ENCODE measurements around the gene CELF2. TPM values are rescaled to one million over a fixed set of nuclear protein-coding genes. Genes with fewer than 3 reads are reported as not detected.

CELF2 gene
- total RNA-seq, 1 donor from 2014 or later = 29.3 TPM

DNA sequence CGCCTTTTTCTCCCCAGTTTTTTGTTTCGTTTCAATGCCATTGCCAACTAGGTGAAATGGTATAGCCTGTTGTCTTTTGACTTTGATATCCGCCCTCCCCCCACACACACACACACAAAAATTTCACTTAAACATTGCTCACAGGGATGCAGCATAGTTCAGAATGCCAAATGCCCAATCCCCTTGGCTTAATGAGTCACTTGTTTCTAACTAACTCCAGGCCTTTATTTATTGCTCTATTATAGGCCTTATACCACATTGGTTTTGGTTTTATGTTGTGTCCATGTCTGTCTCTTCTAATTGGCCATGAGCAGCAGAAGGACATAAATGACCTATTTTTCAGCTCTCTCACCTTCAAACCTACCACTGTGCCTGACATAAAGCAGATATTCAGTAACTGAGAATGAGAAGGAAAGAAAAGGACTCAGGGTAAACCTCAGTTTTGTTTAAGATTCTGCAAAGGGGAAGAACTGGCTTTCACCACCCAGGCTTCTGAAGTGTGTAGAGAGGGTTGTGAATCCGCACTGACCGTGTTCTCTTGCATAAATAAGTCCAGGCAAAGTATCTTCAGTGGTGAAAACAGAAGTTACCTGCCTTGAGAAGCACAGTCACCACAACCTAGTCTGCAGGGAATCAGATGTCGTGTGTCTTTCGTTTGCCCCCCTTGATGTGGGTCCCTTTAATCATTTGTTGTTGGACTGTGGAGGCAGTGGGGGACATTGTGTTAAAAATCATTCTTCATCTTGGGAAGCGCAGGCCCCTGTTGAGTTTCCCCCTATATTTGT lies 139.8 kb downstream of the CELF2 start:
- no peak for DNase-seq

GRCh38 chr10:11158080-11158479 lies 140.4 kb downstream of the CELF2 start:
- no peak for DNase-seq

DNA sequence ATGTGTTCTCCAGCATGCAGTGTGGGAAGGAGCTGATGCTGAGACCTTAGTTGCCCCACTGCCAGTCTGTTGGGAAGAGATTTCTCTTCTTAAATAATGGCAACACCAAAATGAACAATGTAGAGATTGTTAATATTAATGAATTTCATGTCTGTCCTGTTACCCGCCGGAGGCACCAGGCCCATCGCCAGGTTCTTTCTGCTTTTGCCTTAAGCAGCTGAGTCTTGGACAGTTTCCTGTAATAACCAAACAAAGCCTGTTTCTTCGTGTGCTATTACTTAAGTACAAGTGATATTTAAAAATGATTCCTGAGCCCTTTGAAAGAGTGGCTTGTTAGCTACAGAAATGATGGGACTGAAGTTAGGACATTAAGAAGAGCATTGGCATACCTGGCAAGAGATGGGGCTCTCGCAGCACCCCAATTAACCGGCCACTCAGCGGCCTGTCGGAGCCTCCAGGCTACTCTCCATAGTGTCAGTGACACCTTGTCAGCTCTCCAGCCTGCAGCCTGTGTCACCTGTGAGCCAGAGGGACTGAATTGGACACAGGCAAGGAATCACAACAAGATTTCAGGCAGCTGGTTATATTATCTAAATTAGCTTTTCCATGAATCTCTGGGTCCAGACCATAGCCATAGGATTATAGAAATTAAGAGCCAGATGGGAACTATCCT lies 142.0 kb downstream of the CELF2 start:
- DNase-seq = no peak

DNA sequence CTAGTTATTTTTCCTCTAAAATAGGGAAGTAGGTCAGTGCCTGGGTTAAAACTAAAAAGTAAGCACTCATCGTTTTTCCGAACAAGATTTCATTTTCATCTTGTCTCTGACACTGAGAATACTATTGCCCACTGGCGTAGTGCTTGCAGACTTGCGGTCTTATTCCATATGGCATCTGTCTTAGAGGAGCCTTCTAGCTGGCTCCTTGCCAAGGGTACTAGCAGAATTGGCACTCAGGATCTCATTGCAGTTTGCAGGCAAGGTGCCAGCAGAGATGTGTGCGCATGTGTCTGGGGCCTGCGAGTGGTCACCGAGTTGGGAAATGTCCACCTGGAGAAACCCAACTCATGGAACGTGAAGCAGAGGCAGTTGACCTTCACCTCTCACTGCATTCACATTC lies 143.4 kb downstream of the CELF2 start:
- no peak for DNase-seq

GRCh38 chr10:11161910-11162309 lies 144.2 kb downstream of the CELF2 start:
- DNase-seq = no peak

GRCh38 chr10:11162828-11163599 lies 145.3 kb downstream of the CELF2 start:
- peak; percentile 18 for DNase-seq

DNA sequence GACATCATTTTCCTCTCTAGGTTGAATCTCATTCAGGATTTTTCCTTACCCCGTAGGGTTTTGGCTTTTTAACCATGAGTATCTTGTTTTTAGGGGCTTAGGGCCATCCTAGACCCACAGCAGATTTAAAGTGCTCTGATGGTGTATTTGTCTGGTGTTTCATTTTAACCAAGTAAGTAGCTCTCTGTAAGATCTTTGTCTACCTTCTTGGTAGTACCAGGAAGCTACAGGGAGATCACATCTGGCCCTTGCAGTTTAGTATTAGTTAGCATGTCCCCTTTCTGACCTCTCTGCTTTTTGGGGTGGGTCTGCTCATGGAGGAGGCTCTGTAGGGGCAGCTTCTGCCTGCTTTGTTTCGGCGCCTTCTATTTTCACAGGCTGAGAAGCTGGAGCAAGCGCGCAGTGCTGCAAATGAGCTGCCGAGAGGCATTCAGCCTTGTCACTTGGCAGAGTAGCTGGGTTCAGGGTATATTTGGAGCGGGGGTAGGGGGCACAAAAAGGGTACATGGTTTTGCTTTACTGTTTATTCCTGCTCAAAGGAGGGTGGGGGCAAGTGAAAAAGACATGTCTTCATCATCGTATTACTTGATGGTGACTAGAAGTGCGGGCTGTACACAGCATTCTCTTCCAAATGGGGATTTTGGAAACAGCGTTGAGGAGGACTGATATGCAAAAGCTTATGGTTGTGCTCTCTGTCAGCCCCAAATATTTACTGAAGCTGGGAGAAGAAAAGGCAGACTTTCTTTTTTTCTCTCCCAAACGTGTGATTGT lies 146.3 kb downstream of the CELF2 start:
- DNase-seq = no peak

- peak; percentile 90 for DNase-seq
These were observed 146.8 kb downstream of the CELF2 start for GRCh38 chr10:11164551-11164802.

DNA sequence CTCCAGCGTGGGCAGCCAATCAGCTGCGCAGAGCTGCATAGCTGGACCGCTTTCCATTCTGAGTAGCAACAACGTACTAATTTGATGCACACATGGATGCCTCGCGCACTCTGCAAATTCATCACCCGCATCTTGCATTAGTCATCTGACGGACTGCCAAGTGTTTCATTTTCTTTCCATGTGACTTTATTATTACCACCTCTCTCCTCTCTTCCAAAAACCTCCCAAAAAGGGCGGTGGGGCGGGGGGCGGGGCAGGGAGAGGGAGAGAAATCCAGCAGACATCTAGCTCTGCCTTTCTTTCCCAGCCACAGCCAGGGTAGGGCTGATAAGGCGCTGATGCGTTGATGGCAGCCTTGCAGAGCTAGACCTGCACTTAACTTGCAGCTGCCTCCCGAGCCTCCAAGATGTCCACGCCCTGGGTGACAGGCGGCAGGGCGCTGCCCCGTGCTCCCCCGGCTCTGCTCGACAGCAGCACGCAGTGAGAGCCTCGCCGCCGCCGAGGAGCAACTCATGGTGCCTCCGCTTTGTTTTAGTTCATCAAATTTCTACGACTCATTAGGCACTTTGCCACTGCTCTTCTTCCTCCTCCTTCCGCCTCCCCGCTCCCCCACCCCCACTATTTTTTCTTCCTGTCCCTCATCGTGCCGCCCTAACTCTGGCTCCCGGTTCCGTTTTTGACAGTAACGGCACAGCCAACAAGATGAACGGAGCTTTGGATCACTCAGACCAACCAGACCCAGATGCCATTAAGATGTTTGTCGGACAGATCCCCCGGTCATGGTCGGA lies 147.3 kb downstream of the CELF2 start:
- DNase-seq = peak; percentile 96

GRCh38 chr10:11165591-11166543 lies 148.2 kb downstream of the CELF2 start:
- DNase-seq = peak; percentile 41

DNA sequence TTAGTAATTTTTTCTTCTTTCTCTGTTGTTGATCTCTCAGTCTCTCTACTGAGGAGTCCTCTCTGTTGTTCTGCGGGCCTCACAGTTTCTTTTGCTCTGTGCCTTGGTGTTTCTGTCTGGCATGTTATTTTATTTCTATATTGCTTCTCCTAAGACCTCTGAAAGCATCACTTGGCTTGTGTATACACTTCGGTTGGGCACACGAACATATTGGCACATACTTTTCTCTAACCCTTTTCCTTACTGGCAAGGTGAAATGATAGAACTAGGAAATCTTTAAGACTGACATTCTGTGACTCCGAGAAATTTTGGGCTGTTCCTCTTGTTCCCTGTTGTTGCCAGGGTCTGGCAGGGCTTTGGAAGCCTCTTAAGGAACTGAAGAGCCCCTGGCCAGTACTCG lies 148.9 kb downstream of the CELF2 start:
- DNase-seq = no peak

GRCh38 chr10:11167233-11167966 lies 149.7 kb downstream of the CELF2 start:
- DNase-seq = no peak

DNA sequence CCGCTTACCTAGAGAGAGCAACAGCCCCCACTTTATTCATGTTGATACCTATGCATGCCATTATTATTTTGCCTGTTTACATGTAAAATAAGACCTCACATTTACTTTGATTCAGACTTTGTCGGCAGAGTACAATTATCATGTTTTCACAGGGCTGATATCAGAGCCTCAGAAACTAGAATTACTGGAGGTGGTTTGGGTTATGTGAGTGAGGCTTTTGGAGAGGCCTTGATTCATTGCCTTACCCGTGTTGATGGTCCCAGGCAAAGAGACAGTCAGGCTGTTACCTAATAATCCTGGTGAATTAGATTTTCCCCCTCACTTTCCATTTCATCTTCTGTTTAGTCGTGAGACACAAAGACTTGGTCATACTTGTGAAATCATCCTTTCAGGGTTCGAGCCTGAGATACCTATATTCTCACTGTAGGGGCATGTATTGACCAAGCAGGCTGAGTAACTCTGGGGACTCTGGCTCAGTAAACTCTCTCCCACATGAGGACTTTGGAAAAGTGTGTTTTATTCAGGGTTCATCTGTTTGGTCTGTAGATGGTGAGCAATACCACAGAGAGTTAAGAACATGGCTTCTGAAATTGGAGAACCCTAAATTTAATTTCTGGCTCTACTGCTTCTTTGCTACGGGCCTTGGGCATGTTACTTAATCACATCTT lies 150.9 kb downstream of the CELF2 start:
- no peak for DNase-seq

- no peak for DNase-seq
These were observed 152.3 kb downstream of the CELF2 start for GRCh38 chr10:11169976-11170375.

GRCh38 chr10:11170574-11170973 lies 152.9 kb downstream of the CELF2 start:
- DNase-seq = no peak

GRCh38 chr10:11170993-11171851 lies 153.6 kb downstream of the CELF2 start:
- DNase-seq = no peak

GRCh38 chr10:11173042-11173441 lies 155.4 kb downstream of the CELF2 start:
- DNase-seq = no peak

GRCh38 chr10:11175823-11176243 lies 158.2 kb downstream of the CELF2 start:
- no peak for DNase-seq
